ENCODE data around the gene CIBAR2.
A peak's percentile ranks its signal among the peaks of the same experiment; 100 is the strongest.
"Not testable (repeated sequence)": the region's sequence is repeated elsewhere in the genome, so short reads cannot be mapped to it uniquely, and the experiment has no call there.

Gene CIBAR2

GRCh38 chr16:85057948-85058347 lies 54.3 kb downstream of the CIBAR2 start:
- DNase-seq (ENCODE audit: extremely low read depth, low read depth): no peak
- TF ChIP-seq CTCF (IDR thresholded peaks at IDR 0.05; ENCODE audit: low read depth, low read length): no peak

- TF ChIP-seq CTCF (IDR thresholded peaks at IDR 0.05; ENCODE audit: low read depth, low read length): peak; percentile 3
- no peak for DNase-seq (ENCODE audit: extremely low read depth, low read depth)
These were observed 54.9 kb downstream of the CIBAR2 start for GRCh38 chr16:85057212-85057889.

- TF ChIP-seq CTCF (IDR thresholded peaks at IDR 0.05; ENCODE audit: low read depth, low read length): peak; percentile 23
- no peak for DNase-seq (ENCODE audit: extremely low read depth, low read depth)
These were observed 56.0 kb downstream of the CIBAR2 start for GRCh38 chr16:85056211-85056748.

GRCh38 chr16:85055493-85056210 lies 56.6 kb downstream of the CIBAR2 start:
- TF ChIP-seq CTCF (IDR thresholded peaks at IDR 0.05; ENCODE audit: low read depth, low read length): no peak
- no peak for DNase-seq (ENCODE audit: extremely low read depth, low read depth)

- TF ChIP-seq CTCF (IDR thresholded peaks at IDR 0.05; ENCODE audit: low read depth, low read length): no peak
- DNase-seq (ENCODE audit: extremely low read depth, low read depth): peak; percentile 2
These were observed 57.3 kb downstream of the CIBAR2 start for GRCh38 chr16:85054948-85055492.

- DNase-seq (ENCODE audit: extremely low read depth, low read depth): not testable (repeated sequence)
These were observed 58.0 kb downstream of the CIBAR2 start for GRCh38 chr16:85054321-85054720.

- DNase-seq (ENCODE audit: extremely low read depth, low read depth): no peak
- no peak for TF ChIP-seq CTCF (IDR thresholded peaks at IDR 0.05; ENCODE audit: low read depth, low read length)
These were observed 59.7 kb downstream of the CIBAR2 start for GRCh38 chr16:85052536-85052935.

Data from AG09319 (cell line).